Parathyroid adenoma (tissue), 2 donors: Measurements from ENCODE around the gene ROS1.
A peak's percentile ranks its signal among the peaks of the same experiment; 100 is the strongest.

Experiments used
- H2AFZ ChIP-seq: fragments of 300-600 bp; sonication (generic); one replicate; pipeline ENCODE4 v1.7.0; 2017; ENCODE audit warnings: antibody characterized with exemption, mild to moderate bottlenecking
- H3K27ac ChIP-seq: fragments of 300-600 bp; sonication (generic); one replicate; pipeline ENCODE4 v1.7.0; 2017
- H3K27me3 ChIP-seq: fragments of 300-600 bp; sonication (generic); one replicate; pipeline ENCODE4 v1.7.0; 2017; ENCODE audit warnings: low read length; ENCODE audit not compliant: control insufficient read depth, insufficient read depth
- H3K36me3 ChIP-seq: fragments of 300-600 bp; sonication (generic); one replicate; pipeline ENCODE4 v1.7.0; 2017; ENCODE audit warnings: low read length; ENCODE audit not compliant: control insufficient read depth, insufficient read depth
- H3K4me1 ChIP-seq: fragments of 300-600 bp; sonication (generic); one replicate; pipeline ENCODE4 v1.7.0; 2017; ENCODE audit warnings: control low read depth
- H3K4me2 ChIP-seq: fragments of 300-600 bp; sonication (generic); one replicate; pipeline ENCODE4 v1.7.0; 2017; ENCODE audit warnings: low read length
- H3K4me3 ChIP-seq: fragments of 300-600 bp; sonication (generic); one replicate; pipeline ENCODE4 v1.7.0; 2017; ENCODE audit warnings: low read depth, low read length
- H3K79me2 ChIP-seq: fragments of 300-600 bp; sonication (generic); one replicate; pipeline ENCODE4 v1.7.0; 2017; ENCODE audit warnings: control low read depth
- H3K9ac ChIP-seq: fragments of 300-600 bp; sonication (generic); one replicate; pipeline ENCODE4 v1.7.0; 2017; ENCODE audit warnings: mild to moderate bottlenecking
- H3K9me3 ChIP-seq: fragments of 300-600 bp; sonication (generic); one replicate; pipeline ENCODE4 v1.7.0; 2017; ENCODE audit warnings: low read length; ENCODE audit not compliant: control insufficient read depth
- CTCF ChIP-seq: fragments of 300-600 bp; sonication (generic); IDR thresholded peaks from one replicate; pipeline ENCODE4 v1.7.0; 2017; ENCODE audit warnings: antibody characterized with exemption, mild to moderate bottlenecking
- donor health status: primary hyperparathyroidism.

Gene ROS1

DNA sequence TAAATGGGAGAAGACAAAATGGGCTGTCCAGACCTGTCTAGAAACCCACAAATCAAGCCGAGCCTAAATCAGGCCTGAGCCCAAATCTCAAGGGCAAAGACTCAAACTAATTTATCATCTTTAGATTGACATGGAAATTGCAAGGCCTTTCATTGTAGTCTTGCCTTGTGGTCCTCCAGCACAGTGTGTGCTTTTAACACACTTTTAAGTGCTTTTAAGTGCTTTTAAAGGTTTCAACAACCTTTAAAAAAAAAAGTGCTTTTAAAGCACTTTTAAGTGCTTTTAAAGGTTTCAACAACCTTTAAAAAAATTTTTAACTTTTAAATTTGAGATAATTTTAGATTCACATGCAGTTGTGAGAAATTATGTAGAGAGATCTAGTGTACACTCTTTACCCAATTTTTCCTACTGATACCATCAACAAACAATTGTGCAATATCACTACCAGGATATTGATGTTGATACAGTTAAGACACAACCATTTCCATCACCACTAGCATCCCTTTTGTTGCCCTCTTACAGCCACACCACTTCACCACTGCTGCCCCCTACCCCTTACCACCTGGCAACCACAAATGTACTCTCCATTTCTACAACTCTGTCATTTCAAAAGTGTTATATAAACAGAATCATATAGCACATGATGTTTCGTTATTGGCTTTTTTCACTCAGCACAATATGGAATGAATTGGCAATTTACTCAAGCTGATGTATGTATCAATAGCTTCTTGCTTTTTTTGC is 33.6 kb upstream of the ROS1 start:
- TF ChIP-seq CTCF: no peak

GRCh38 chr6:117456998-117457397 is 31.3 kb upstream of the ROS1 start:
- Histone ChIP-seq H3K4me3 (no peak overlapping the region), H3K36me3 (no peaks in the 10 kb centered on the region), H3K9me3 (no peaks in the 10 kb centered on the region), H3K9ac (no peak overlapping the region), H3K27ac (no peak overlapping the region), H2AFZ (no peak overlapping the region), H3K4me1 (no peaks in the 10 kb centered on the region), H3K4me2 (no peak overlapping the region), H3K27me3 (no peaks in the 10 kb centered on the region), H3K79me2 (no peaks in the 10 kb centered on the region)
- no peak for TF ChIP-seq CTCF

More for the DNA sequence above, 33.6 kb upstream of the ROS1 start:
- Histone ChIP-seq H3K36me3 (no peaks in the 10 kb centered on the region), H3K27me3 (no peaks in the 10 kb centered on the region), H3K4me1 (no peaks in the 10 kb centered on the region), H3K4me2 (no peak overlapping the region), H3K79me2 (no peaks in the 10 kb centered on the region), H3K9me3 (no peaks in the 10 kb centered on the region), H3K4me3 (no peak overlapping the region), H3K27ac (no peak overlapping the region), H2AFZ (no peak overlapping the region), H3K9ac (no peak overlapping the region)

GRCh38 chr6:117456250-117456649 is 30.5 kb upstream of the ROS1 start:
- H3K9ac ChIP-seq: no peak overlapping the region
- H2AFZ ChIP-seq: no peak overlapping the region
- H3K4me1 ChIP-seq: no peaks in the 10 kb centered on the region
- TF ChIP-seq CTCF: no peak
- no peaks in the 10 kb centered on the region for H3K27me3 ChIP-seq
- no peak overlapping the region for H3K4me2 ChIP-seq
- no peak overlapping the region for H3K4me3 ChIP-seq
- no peaks in the 10 kb centered on the region for H3K79me2 ChIP-seq
- H3K36me3 ChIP-seq: no peaks in the 10 kb centered on the region
- no peak overlapping the region for H3K27ac ChIP-seq
- H3K9me3 ChIP-seq: no peaks in the 10 kb centered on the region

DNA sequence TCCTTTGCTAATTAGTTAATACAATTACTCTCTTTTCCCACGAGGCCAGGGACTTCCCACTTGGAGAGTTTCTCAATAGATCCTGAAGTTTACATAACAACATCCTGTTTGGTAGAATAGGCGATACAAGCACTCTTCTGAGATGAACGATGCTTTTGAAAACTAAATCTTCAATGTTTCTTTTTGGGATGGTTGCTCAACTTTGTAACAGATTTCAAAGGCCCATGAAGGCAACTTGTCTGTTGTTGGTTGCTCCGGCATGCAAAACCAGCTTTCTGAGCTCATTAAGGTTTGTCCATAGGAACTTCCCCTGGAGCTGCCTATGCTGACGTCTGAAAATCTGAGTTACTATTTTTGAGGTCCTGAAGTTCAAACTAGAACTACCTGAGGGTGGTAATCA is 25.9 kb upstream of the ROS1 start:
- H3K4me2 ChIP-seq: no peak overlapping the region
- peak overlapping the region; percentile 14 for H2AFZ ChIP-seq
- no peaks in the 10 kb centered on the region for H3K36me3 ChIP-seq
- no peaks in the 10 kb centered on the region for H3K79me2 ChIP-seq
- H3K4me3 ChIP-seq: no peak overlapping the region
- TF ChIP-seq CTCF: no peak
- H3K4me1 ChIP-seq: no peaks in the 10 kb centered on the region
- H3K9ac ChIP-seq: no peak overlapping the region
- H3K27ac ChIP-seq: no peak overlapping the region
- no peaks in the 10 kb centered on the region for H3K27me3 ChIP-seq
- no peaks in the 10 kb centered on the region for H3K9me3 ChIP-seq
